Smooth muscle cell (in vitro differentiated cells): ENCODE data around the gene ZKSCAN5. TPM values are rescaled to one million over a fixed set of nuclear protein-coding genes. Genes with fewer than 3 reads are reported as not detected.
"Not testable (repeated sequence)": the region's sequence is repeated elsewhere in the genome, so short reads cannot be mapped to it uniquely, and the experiment has no call there.

ENCODE experiments used
- DNase-seq: peaks from one replicate; lab custom pipeline; 2025; ENCODE audit not compliant: unreplicated experiment; lab: John Stamatoyannopoulos, UW
- H2AFZ ChIP-seq: fragments of 200-600 bp; sonication (generic); 2 replicates; pipeline ENCODE4 v1.6.0; 2016; ENCODE audit warnings: antibody characterized with exemption, low read depth, mild to moderate bottlenecking
- H3F3A ChIP-seq: fragments of 200-600 bp; sonication (generic); 2 replicates; pipeline ENCODE4 v1.6.0; 2017; ENCODE audit warnings: antibody characterized with exemption, low read depth
- H3K27ac ChIP-seq: fragments of 200-600 bp; sonication (generic); 2 replicates; pipeline ENCODE4 v1.5.1; 2016; ENCODE audit warnings: low read depth, mild to moderate bottlenecking
- H3K27me3 ChIP-seq: fragments of 200-600 bp; sonication (generic); 2 replicates; pipeline ENCODE4 v1.6.1; 2016; ENCODE audit warnings: low read depth, mild to moderate bottlenecking
- H3K36me3 ChIP-seq: fragments of 200-600 bp; sonication (generic); 2 replicates; pipeline ENCODE4 v1.5.1; 2016; ENCODE audit warnings: low read depth
- H3K4me1 ChIP-seq: fragments of 200-600 bp; sonication (generic); 2 replicates; pipeline ENCODE4 v1.5.1; 2016; ENCODE audit warnings: low read depth
- H3K4me2 ChIP-seq: fragments of 200-600 bp; sonication (generic); 2 replicates; pipeline ENCODE4 v1.6.0; 2016; ENCODE audit warnings: mild to moderate bottlenecking
- H3K4me3 ChIP-seq: fragments of 200-600 bp; sonication (generic); 2 replicates; pipeline ENCODE4 v1.5.1; 2016; ENCODE audit warnings: mild to moderate bottlenecking
- H3K79me2 ChIP-seq: fragments of 200-600 bp; sonication (generic); 2 replicates; pipeline ENCODE4 v1.6.0; 2016; ENCODE audit warnings: low read depth, mild to moderate bottlenecking
- H3K9ac ChIP-seq: fragments of 200-600 bp; sonication (generic); 2 replicates; pipeline ENCODE4 v1.6.0; 2016; ENCODE audit warnings: low read depth
- H3K9me3 ChIP-seq: fragments of 200-600 bp; sonication (generic); replicated peaks from 2 replicates; pipeline ENCODE4 v1.5.1; 2016; ENCODE audit warnings: low read depth
- H4K20me1 ChIP-seq: fragments of 200-600 bp; sonication (generic); 2 replicates; pipeline ENCODE4 v1.6.0; 2016; ENCODE audit warnings: low read depth
- CTCF ChIP-seq: fragments of 200-600 bp; sonication (generic); IDR thresholded peaks from 2 replicates; pipeline ENCODE4 v1.5.1; 2017; ENCODE audit warnings: borderline replicate concordance, mild to moderate bottlenecking, antibody characterized with exemption; ENCODE audit not compliant: insufficient read depth, poor library complexity, severe bottlenecking
- WGBS: methylation state at CpG from one replicate; pipeline ENCODE4 v1.1.7; 2016; ENCODE audit warnings: low lambda C conversion rate; 5-methylcytosine and 5-hydroxymethylcytosine counted together
- polyA plus RNA-seq: library from polyadenylated mRNA; unstranded; fragments of >200 nt; fragmentation: Nextera tagmentation; extraction: Ambion mirVana; gene quantifications from 2 replicates; pipeline ENCODE4 v1.2.1, GENCODE V29; 2016
- total RNA-seq: library from RNA; depleted of rRNA; stranded (reverse); fragments of >200 nt; gene quantifications from 2 replicates; pipeline ENCODE4 v1.2.3, GENCODE V29; 2014

Gene ZKSCAN5
- total and polyA plus RNA-seq, 2 experiments from 2014 or later: 7.6 to 16.5 TPM

DNA sequence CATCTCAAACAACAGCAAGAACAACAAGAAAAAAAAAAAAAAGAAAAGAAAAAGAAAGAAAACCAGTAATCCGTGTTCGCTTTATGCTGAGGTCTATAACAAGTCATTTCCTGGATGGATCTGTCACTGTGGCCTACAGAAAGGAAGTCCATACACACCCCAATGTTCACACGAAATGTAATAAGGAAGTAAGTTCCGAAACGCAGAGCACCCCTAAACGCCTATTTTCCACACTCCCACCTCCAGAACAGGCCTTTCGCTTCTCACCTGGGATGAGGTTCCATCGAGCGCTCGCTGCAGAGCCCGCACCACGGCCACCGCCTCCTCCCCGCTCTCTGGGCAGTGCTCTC lies 5.1 kb upstream of the ZKSCAN5 start:
- WGBS: 3% methylated on average over 14 of the region's 14 CpGs
- Histone ChIP-seq H3K36me3 (peaks cover 13% of the 10 kb centered on the region), H3K4me3 (peak overlapping the region; percentile 95), H3F3A (no peaks in the 10 kb centered on the region), H4K20me1 (peaks cover 16% of the 10 kb centered on the region), H3K27me3 (no peaks in the 10 kb centered on the region), H3K9me3 (peaks cover 1% of the 10 kb centered on the region), H3K4me1 (no peaks in the 10 kb centered on the region), H2AFZ (peak overlapping the region; percentile 95), H3K9ac (peak overlapping the region; percentile 84), H3K79me2 (peaks cover 62% of the 10 kb centered on the region), H3K27ac (peak overlapping the region; percentile 84), H3K4me2 (peak overlapping the region; percentile 98)
- no peak for DNase-seq
- no peak for TF ChIP-seq CTCF

DNA sequence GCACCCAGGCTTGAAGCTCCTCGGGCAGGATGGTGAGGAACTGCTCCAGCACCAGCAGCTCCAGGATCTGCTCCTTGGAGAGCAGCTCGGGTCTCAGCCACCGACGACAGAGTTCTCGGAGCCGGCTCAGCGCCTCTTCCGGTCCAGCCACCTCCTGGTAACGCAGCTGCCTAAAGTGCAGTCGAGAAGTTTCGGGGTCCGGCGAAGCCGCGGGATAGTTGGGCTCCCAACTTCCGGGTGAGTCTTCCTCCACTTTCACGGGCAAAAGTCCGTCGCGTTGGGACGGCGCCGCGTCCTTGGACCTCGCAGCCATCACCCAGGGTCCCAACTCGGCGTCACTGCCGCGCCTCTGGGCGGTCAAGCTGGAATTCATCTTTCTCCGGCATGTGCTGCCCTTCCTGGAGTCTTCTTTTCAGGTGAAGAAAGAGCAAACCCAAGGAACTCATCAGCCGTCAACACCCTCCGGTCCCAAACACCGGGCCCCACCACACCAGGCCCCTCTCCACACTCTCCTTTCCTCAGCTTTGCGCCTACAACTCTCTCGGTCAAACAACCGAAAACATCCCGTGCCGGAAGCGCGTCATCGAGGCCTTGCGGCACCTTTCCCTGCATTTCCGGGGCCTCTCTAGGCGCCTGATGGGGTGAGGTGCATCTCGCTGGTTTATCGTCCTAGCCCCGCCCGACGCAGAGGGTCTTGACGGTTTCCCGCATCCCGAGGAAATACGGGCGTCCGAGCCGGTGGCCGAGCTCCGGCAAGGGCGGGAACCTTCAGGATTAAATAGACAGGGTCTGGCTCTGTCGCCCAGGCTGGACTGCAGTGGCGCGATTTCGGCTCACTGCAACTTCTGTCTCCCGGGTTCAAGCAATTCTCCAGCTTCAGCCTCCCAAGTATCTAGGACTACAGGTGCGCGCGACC lies 4.5 kb upstream of the ZKSCAN5 start, which contains the start of gene ZNF394:
Gene ZNF394 (minus strand): TSS at position 561 of the 916 bp plus-strand sequence. CDS start 188 bp downstream, at position 373.
- Histone ChIP-seq H3K79me2 (peaks cover 56% of the 10 kb centered on the region), H3K4me3 (peak within 1 kb of the TSS; percentile 95), H3K36me3 (peaks cover 8% of the 10 kb centered on the region)

GRCh38 chr7:99500637-99501009 lies 3.8 kb upstream of the ZKSCAN5 start:
- 53% methylated on average over 16 of the region's 16 CpGs for WGBS
- H3K27ac ChIP-seq: peak overlapping the region; percentile 84
- no peak for DNase-seq

More for the DNA sequence above, 4.5 kb upstream of the ZKSCAN5 start, which contains the start of gene ZNF394:
- peak within 1 kb of the TSS; percentile 84 for H3K9ac ChIP-seq
- H4K20me1 ChIP-seq: peaks cover 16% of the 10 kb centered on the region
- TF ChIP-seq CTCF: no peak
- peak within 1 kb of the TSS; percentile 84 for H3K27ac ChIP-seq
- H3K4me2 ChIP-seq: peak within 1 kb of the TSS; percentile 98
- H3K9me3 ChIP-seq: no peaks in the 10 kb centered on the region
- H2AFZ ChIP-seq: peak within 1 kb of the TSS; percentile 95
- H3K4me1 ChIP-seq: no peaks in the 10 kb centered on the region
- under 1% methylated on average over 68 of the region's 68 CpGs for WGBS
- no peaks in the 10 kb centered on the region for H3K27me3 ChIP-seq
- no peaks in the 10 kb centered on the region for H3F3A ChIP-seq
- DNase-seq: peak; percentile 56

DNA sequence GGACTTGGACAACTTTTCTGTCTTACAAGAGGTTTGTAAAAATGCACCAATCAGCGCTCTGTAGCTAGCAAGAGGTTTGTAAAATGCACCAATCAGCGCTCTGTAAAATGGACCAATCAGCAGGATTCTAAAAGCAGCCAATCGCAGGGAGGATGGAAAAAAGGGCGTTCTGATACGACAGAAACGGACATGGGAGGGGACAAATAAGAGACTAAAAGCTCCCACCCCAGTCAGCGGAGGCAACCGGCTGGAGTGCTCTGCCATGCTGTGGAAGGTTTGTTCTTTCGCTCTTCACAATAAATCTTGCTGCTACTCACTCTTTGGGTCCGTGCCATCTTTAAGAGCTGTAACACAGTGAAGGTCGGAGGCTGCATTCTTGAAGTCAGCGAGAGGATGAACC lies 3.2 kb upstream of the ZKSCAN5 start:
- peaks cover 16% of the 10 kb centered on the region for H4K20me1 ChIP-seq
- H2AFZ ChIP-seq, H3K9ac ChIP-seq, H3F3A ChIP-seq, H3K27me3 ChIP-seq, DNase-seq, H3K4me1 ChIP-seq, H3K27ac ChIP-seq, H3K9me3 ChIP-seq, H3K36me3 ChIP-seq: not testable (repeated sequence)
- WGBS: 96% methylated on average over 12 of the region's 12 CpGs
- H3K4me3 ChIP-seq: peak overlapping the region; percentile 95
- H3K79me2 ChIP-seq: peaks cover 58% of the 10 kb centered on the region
- peak overlapping the region; percentile 98 for H3K4me2 ChIP-seq

More at GRCh38 chr7:99500637-99501009, 3.8 kb upstream of the ZKSCAN5 start:
- peak overlapping the region; percentile 98 for H3K4me2 ChIP-seq
- H3F3A ChIP-seq: no peaks in the 10 kb centered on the region
- TF ChIP-seq CTCF: no peak
- H3K9ac ChIP-seq: peak overlapping the region; percentile 84
- H2AFZ ChIP-seq: peak overlapping the region; percentile 95
- H3K36me3 ChIP-seq: peaks cover 8% of the 10 kb centered on the region
- peaks cover 57% of the 10 kb centered on the region for H3K79me2 ChIP-seq
- H4K20me1 ChIP-seq: peaks cover 16% of the 10 kb centered on the region
- H3K4me1 ChIP-seq: peaks cover under 1% of the 10 kb centered on the region
- peak overlapping the region; percentile 95 for H3K4me3 ChIP-seq
- no peaks in the 10 kb centered on the region for H3K27me3 ChIP-seq
- no peaks in the 10 kb centered on the region for H3K9me3 ChIP-seq
